GM21786 (cell line): Measurements from ENCODE around the gene RNF34.
A peak's percentile ranks its signal among the peaks of the same experiment; 100 is the strongest.
"Not testable (repeated sequence)": the region's sequence is repeated elsewhere in the genome, so short reads cannot be mapped to it uniquely, and the experiment has no call there.

Source experiments
- ATAC-seq: cut with Tn5 transposase; IDR thresholded peaks from one replicate; pipeline ENCODE4 v1.9.1; 2021; ENCODE audit not compliant: unreplicated experiment

Gene RNF34, protein sequence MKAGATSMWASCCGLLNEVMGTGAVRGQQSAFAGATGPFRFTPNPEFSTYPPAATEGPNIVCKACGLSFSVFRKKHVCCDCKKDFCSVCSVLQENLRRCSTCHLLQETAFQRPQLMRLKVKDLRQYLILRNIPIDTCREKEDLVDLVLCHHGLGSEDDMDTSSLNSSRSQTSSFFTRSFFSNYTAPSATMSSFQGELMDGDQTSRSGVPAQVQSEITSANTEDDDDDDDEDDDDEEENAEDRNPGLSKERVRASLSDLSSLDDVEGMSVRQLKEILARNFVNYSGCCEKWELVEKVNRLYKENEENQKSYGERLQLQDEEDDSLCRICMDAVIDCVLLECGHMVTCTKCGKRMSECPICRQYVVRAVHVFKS

GRCh38 chr12:121399391-121400331 is at the start of gene RNF34:
TSS of gene RNF34 (plus strand) at chr12:121400118. CDS start at chr12:121400213, 95 bp downstream.
- ATAC-seq = peak; percentile 95

GRCh38 chr12:121351820-121352681 is 47.9 kb upstream of the RNF34 start, which contains the start of gene ANAPC5:
TSS of gene ANAPC5 (minus strand) at chr12:121352411. CDS start at chr12:121352340, 71 bp downstream.
- peak; percentile 98 for ATAC-seq

DNA sequence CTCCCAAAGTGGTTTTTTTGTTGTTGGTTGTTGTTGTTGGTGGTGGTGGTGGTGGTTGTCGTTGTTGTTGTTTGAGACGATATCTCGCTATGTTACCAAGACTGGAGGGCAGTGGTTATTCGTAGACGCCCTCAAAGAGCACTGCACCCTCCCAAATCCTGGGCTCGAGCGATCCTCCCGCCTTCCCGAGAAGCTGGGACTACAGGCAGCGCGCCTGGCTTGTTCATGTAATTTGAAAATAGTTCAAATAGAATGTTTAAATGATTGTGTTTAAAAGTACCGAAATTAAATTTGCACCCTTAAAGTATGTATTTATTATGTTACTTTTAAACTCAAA is 47.3 kb upstream of the RNF34 start:
- no peak for ATAC-seq

DNA sequence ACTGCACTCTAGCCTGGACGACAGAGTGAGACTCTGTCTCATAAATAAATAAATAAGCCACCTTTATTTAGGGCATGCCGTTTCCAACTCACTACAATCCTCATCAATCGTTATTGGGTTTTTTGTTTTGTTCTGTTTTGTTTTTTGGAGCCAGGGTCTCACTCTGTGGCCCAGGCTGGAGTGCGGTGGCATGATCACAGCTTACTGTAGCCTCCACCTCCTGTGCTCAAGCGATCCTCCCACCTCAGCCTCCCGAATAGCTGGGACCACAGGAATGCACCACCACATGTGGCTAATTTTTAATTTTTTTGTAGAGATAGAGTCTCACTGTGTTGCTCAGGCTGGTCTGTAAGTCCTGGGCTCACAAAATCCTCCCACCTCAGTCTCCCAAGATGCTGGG is 44.1 kb upstream of the RNF34 start:
- ATAC-seq = no peak

- no peak for ATAC-seq
Observed at GRCh38 chr12:121356657-121357056, 43.3 kb upstream of the RNF34 start.

- ATAC-seq = no peak
Observed at GRCh38 chr12:121357331-121357730, 42.6 kb upstream of the RNF34 start.

DNA sequence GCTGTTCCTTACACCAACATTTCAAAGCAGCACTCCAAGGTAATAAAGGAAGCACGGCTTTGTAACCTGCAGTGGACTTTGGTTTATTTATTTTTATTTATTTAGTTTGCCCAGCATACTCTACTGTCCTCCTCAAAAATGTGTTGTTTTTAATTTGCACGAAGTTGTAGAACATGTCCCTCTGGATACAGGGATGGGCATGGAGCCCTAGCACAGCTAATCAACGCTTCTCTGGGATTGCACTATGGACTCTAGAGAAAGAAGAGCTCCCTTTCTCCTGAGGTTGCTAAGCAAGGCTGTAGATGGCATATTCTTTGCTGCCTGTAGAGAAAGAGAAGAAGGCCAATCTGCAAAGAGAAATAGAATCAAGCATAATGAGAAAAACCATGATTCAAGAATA is 41.8 kb upstream of the RNF34 start:
- no peak for ATAC-seq

DNA sequence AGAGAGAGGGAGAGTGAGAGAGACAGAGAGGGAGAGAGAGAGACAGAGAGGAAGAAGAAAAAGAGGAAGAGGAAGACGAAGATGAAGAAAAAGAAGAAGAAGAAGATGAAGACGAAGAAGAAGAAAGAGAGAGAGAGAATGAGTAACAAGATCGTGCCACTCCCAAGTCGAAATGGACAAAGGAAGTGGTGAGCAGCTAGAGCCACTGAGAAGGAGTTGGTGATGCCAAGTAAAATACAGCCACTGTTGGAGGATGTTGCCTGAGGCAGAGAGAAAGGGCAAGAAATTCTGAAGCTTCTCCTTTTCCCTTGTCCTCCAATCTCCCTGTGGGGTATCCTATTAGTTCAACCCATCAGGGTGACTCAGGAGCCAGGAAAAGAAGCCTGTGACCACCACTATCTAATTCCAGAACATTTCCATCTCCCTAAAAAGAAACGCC is 35.2 kb upstream of the RNF34 start:
- ATAC-seq = no peak

DNA sequence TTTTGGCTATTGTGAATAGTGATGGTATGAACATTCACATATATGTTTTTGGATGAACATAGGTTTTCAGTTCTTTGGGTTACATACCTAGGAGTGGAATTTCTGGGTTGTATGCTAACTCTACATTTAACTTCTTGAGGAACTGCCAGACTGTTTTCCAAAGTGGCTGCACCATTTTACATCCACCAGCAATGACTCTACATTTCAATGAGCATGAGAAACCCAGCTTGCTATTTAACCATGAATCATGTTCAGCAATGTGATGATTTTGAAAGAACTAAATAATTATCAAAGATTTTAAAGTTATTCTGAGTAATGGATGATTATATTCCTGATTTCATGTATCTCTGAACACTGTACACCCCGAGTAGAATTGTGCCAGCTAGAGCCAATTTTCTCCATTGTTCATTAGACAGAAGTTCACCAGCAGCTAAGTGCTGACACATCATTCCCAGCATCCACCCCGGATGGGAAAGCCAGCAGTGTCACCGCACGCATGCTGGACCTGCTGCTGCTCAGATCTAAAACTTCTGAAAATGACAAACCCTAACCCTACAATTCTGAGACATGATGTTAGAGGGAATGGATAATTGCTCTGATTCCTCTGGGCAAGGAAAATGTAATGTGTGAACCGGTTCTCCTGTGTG is 34.4 kb upstream of the RNF34 start:
- no peak for ATAC-seq

GRCh38 chr12:121366063-121366459 is 33.9 kb upstream of the RNF34 start:
- no peak for ATAC-seq

GRCh38 chr12:121371404-121371803 is 28.5 kb upstream of the RNF34 start:
- ATAC-seq = no peak

DNA sequence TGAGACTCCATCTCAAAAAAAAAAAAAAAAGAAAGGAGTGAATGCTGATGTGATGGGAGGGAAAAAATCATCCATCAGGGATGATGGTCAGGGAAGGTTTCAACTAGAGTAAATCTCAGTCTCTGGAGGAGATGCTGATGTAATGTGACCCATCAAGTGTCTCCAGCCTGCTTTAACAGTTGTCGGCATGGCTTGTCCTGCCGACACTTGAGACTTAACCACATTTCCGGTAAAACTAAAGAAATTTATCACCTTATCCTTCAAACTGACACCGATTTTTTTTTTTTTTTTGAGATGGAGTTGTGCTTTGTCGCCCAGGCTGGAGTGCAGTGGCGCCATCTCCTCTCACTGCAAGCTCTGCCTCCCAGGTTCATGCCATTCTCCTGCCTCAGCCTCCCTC is 26.2 kb upstream of the RNF34 start:
- ATAC-seq = no peak

DNA sequence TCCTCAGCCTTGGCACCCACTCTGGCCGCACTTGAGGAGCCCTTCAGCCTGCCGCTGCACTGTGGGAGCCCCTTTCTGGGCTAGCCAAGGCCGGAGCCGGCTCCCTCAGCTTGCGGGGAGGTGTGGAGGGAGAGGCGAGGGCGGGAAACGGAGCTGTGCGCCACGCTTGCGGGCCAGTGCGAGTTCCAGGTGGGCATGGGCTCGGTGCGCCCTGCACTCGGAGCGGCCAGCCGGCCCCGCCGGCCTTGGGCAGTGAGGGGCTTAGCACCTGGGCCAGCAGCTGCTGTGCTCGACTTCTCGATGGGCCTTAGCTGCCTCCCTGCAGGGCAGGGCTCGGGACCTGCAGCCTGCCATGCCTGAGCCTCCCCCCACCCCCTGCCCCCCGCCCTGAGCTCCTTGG is 25.6 kb upstream of the RNF34 start:
- ATAC-seq = not testable (repeated sequence)

DNA sequence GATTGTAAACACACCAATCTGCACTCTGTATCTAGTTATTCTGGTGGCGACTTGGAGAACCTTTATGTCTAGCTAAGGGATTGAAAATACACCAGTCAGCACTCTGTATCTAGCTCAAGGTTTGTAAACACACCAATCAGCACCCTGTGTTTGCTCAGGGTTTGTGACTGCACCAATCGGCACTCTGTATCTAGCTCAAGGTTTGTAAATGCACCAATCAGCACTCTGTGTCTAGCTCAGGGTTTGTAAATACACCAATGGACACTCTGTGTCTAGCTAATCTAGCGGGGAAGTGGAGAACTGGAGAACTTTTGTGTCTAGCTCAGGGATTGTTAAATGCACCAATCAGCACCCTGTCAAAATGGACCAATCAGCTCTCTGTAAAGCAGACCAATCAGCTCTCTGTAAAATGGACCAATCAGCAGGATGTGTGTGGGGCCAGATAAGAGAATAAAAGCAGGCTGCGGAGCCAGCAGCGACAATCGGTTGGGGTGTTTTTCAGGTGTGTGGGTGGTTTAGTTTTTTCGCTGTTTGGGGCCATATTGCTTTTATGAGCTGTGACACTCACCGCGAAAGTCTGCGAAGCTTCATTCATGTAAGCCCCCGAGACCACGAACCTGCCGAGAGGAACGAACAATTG is 24.9 kb upstream of the RNF34 start:
- not testable (repeated sequence) for ATAC-seq

DNA sequence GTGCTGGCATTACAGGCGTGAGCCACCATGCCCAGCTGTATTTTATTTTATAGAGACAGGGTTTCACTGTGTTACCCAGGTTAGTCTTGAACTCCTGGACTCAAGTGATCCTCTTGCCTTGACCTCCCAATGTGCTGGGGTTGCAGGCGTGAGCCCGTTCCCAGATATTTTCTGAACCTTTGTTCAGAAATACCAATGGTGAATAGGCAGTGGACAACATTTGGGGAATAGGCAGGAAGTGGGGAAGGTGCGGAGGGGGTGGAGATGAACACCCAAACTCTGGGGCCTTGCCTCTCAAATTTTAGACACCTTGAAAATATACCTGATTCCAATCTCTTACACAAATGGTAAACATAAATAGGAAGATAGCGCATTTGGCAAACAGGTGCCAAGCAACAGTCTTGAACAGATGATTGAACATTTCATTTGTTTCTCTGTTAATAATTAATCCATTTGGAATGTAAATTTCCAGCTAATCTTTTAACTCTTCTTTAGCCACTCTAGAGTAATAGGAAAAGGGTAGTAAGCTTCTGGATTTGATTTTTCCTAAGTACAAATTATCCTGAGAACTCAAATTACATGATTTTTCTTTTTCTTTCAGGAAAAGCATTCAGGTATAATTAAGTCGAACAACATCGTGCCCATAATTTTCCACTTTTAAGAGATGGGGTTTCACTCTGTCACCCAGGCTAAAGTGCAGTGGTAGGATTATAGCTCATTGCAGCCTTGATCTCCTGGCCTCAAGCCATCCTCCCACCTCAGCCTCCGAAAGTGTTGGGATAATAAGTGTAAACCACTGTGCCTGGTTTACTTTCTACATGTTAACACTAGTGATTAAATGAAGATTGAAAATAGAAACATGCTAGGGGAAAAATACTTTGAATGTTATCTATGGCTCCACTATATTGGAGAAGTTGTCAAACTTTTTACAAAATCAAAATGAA is 22.9 kb upstream of the RNF34 start:
- no peak for ATAC-seq

DNA sequence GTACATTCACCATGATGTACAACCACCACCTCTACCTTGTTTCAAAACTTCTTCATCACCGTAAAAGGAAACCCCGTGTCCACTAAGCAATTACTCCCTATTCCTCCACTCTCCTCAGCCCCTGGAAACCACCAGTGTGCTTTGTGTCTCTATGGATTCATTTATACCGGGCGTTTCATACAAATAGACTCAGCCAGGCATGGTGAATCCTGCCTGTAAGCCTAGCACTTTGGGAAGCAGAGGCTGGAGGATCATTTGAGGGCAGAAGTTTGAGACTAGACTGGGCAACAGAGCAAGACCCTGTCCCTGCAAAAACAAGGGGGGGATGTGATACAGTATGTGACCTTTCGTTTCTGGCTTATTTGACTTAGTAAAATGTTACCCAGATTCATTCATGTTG is 21.2 kb upstream of the RNF34 start:
- ATAC-seq = no peak

- ATAC-seq = no peak
Observed at GRCh38 chr12:121379945-121380344, 20.0 kb upstream of the RNF34 start.

DNA sequence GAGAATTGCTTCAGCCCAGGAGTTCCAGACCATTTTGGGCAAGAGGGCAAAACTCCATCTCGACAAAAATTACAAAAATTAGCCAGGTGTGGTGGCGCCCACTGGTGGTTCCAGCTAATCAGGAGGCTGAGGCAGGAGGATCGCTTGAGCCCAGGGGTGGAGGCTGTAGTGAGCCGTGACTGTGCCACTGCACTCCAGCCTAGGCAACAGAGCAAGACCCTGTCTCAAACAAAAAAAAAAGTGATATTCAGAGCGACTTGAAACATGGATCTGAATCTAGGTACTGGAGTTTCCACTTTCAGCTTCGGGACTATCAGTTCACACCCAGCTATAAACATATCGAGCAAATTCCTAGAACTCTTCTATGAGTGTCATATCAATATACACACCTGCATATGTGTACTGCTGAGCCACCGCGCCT is 16.3 kb upstream of the RNF34 start:
- no peak for ATAC-seq

DNA sequence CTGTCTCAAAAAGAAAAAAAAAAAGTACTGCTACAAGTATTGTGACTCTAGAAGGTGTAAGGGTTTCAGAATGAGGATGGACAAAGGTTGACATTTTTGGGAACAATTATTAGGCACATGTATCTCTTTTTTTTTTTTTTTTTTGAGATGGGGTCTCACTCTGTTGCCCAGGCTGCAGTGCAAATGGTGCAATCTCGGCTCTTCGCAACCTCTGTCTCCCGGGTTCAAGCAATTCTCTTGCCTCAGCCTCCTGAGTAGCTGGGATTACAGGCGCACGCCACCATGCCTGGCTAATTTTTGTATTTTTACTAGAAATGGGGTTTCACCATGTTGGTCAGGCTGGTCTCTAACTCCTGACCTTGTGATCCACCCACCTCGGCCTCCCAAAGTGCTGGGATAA is 15.0 kb upstream of the RNF34 start:
- ATAC-seq = not testable (repeated sequence)
